NCI-H69 (cell line): ENCODE results near the gene BCAT1.
"Not testable (repeated sequence)": the region's sequence is repeated elsewhere in the genome, so short reads cannot be mapped to it uniquely, and the experiment has no call there.

Experiments used
- DNase-seq: peaks from one replicate; lab custom pipeline; 2025; lab: John Stamatoyannopoulos, UW

BCAT1 gene

DNA sequence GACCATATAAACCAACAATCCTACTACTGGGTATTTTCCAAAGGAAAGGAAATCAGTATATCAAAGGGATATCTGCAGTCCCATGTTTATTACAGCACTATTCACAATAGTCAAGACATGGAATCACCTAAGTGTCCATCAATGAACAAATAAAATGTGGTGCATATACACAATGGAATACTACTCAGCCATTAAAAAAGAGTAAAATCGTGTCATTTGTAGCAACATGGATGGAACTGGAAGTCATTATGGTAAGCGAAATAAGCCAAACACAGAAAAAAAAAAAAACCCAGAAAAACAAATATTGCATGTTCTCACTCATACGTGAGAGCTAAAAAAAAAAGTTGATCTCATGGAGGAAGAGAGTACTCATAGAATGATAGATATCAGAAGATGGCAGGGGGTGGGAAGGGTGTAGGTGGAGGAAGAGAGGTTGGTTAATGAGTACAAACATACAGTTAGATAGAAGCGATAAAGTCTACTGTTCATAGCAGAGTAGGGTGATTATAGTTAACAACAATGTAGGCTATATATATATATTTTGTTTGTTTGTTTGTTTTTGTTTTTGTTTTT lies 49.3 kb downstream of the BCAT1 start:
- DNase-seq: no peak

DNA sequence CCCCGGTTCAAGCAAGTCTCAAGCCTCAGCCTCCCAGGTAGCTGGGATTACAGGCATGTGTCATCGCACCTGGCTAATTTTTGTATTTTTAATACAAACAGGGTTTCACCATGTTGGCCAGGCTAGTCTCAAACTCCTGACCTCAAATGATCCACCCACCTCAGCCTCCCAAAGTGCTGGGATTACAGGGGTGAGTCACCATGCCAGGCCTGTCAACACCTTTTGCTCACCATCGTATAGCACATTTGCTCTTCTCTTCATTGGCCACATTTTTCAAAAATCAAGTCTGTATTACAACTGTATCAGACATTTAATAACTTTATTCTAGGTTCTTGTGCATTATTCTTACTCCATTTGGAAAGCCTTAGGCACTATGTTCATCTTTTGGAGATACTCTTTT lies 50.3 kb downstream of the BCAT1 start:
- no peak for DNase-seq

DNA sequence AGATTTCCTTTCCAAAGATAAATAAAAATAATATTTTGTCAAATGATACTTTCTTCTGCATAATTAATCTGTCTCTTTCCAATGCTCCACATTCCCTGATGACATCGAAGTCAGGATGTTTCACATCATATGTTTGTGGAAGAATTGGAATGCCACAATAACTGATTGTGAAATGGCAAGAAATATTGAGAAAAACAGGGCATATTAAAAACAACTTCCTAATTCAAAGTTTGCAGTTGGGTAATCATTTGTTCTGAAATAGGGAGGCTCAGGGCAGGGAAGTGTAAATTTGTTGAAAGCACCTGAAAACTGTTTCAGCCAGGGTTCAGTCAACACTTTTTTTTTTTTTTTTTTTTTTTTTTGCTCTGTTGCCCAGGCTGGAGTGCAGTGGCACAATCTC lies 50.7 kb downstream of the BCAT1 start:
- DNase-seq: no peak

DNA sequence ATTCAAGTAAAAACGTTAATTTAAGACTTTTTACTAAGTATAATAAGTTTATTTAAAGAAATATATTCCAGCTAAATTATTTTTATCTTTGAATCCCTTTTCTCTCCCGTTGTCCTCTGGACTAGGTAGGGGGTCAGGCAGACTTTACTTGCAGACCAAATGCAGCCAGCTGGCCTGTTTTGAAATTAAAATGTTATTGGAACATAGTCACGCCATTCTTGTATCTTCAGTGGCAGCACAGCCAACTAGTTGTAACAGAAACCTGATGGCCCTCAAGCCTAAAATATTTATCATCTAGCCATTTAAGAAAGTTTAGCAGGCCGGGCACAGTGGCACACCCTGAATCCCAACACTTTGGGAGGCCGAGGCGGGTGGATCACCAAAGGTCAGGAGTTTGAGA lies 52.7 kb downstream of the BCAT1 start:
- DNase-seq: no peak

DNA sequence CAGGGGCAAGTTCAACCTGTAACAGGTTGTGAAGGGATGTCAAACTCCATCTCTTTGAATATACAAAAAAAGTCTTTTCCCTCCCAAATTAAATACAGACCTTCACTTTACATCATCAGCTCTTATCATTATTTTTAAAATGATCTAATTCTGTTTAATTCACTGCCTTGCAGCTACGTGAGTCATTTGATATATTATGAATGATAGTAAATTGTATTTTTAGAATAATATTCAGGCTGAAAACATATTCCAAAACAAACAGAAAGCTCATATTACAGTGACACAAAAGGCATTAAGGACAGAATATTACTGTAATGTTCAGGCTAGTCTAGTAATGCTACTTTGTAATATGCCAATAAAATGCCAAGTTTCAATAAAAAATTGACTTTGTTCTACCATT lies 53.3 kb downstream of the BCAT1 start:
- no peak for DNase-seq

DNA sequence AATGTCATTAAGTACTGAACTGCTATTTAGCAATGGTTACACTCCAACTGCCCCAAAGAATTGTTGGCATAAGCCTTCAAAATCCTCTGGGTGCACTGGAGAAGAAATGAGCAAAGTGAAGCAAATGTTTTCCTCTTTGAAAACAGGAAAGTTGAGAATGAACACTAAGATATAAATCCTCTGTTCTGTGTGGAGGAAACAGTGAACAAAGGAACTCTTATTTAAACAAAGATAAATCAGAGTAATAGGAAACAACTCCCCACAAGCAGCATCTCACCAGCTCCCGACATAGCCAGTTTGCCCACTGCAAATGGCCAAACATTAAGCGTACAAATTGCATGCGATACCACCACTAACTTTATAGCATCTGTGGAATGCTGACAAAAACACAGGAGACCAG lies 54.0 kb downstream of the BCAT1 start:
- no peak for DNase-seq

DNA sequence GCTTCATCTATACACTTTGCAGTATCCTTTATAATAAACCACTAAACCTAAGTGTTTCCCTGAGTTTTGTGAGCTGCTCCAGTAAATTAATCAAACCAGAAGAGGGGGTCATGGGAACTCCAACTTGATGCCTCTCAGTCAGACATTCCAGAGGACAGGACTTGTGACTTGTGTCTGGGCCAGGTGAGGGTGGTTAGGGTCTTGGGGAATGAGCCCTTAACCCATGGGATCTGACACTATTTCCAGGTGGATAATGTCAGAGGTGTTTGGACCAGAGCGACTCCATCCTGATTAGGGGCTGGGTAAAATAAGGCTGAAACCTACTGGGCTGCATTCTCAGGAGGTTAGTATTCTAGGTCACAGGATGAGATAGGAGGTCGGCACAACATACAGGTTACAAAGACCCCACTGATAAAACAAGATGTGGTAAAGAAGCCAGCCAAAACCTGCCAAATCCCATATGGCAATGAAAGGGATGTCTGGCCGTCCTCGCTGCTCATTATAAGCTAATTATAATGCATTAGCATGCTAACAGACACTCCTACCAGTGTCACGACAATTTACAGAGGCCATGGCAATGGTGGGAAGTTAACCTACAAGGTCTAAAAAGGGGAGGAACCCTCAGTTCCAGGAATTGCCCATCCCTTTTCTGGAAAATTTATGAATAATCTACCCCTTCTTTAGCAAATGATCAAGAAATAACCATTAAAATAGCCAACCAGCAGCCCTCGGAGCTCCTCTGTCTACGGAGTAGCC lies 58.7 kb downstream of the BCAT1 start:
- peak; percentile 26 for DNase-seq

DNA sequence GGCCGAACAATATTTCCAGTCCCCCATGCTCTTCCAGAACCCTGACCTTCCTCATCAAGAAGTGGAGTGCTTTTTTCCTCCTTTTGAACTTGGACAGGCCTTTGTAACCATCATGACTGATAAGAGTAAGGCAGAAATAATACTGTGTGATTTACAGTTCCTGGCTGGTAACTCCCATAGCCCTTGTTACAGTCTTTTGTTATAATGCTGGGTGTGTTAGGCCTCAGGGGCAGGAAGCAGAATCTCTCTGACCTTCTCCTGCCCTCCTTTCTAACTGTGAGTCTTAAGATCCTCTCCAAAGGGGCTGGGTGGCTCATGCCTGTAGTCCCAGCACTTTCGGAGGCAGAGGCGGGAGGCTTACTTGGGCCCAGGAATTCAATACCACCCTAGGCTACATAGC lies 59.5 kb downstream of the BCAT1 start:
- DNase-seq: peak; percentile 6

DNA sequence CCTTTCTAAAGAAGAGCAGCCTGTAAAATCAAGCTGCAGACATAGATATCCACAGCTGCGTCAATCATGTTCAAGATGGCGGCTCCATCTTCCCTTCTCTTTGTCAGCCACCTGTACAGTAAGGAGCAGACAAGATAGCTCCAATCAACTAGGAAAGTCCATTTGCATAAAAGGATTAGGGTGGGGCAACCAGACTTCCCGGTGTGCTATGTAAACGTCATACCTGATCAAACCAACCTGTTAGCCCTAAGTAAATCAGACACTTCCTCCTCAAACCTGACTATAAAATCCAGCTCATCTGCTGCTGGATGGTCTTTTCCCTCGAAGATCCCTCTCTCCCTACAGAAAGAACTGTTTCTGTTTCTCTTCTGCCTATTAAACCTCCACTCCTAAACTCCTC lies 60.1 kb downstream of the BCAT1 start:
- peak; percentile 61 for DNase-seq

DNA sequence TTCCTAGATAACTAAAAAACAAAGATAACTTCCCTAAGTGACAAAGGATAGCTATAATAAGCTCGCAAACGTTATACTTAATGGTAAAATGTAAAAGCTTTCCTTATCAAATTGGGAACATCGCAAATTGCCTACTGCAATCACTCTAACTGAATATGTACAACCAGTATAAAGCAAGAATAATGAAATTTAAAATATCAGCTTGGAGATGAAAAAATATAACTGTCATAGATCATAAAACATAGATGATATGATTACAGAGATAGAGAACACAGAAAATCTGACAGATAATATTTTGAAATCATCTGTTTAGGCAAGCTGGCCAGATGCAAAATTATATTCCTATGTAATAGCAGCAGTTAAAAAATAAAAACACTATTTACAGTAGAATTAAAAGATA lies 64.0 kb downstream of the BCAT1 start:
- DNase-seq: no peak

DNA sequence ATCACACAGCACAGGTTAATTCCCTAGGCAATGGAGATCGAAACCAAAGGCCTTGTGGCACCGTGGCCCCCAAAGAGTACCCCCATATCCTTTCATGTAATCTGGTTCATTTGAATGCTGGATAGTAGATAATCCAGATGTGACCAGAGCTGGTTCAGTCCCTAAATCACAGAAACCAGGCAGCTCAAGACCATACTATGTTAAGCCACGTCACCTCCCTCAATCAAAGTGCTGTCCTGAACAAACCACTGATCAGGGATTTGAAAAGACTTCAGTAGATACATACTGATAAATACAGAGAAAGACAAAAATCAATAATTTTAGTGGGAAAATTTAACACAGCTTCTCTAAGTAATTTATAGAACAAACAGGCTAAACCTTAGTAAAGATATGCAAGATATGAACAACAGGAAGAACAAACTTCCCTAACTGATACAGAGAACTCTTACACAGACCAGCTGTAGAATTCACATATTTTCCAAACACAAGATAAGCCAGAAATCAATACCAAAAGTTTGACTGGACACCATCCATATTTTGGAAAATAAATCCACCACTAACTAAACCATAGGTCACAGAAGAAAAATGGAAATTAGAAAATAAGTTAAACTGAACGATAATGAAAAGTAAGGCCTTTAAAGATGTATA lies 67.1 kb downstream of the BCAT1 start:
- no peak for DNase-seq

DNA sequence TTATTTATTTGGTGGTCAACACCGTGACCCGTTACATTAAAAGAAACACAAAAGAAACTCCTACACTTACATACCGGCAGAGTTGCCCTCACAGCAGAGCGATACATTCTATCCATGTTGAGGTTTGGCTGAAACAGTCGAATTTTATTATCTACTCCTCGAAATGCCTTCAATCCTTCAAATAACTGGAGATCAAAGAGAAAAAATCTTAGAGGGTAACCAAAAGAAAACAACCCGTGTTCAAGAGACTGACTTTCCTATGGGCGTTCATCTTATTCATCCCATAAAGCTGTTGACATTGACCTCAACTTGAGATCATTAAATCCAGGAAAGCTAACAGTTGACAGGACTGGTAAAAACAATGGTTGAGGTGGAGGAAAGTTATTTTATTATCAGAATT lies 67.7 kb downstream of the BCAT1 start:
- DNase-seq: no peak

DNA sequence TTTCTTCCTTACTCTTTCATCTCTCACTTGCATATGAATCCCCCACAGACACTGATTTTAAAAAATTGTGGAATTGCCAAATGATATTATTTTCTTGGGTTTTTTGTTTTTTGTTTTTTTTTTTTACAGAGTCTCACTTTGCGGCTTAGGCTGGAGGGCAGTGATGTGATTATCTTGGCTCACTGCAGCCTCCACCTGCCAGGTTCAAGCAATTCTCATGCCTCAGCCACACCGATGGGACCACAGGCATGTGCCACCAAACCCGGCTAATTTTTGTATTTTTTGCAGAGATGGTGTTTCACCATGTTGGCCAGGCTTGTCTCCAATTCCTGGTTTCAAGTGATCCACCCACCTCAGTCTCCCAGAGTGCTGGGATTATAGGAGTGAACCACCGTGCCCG lies 68.2 kb downstream of the BCAT1 start:
- no peak for DNase-seq

DNA sequence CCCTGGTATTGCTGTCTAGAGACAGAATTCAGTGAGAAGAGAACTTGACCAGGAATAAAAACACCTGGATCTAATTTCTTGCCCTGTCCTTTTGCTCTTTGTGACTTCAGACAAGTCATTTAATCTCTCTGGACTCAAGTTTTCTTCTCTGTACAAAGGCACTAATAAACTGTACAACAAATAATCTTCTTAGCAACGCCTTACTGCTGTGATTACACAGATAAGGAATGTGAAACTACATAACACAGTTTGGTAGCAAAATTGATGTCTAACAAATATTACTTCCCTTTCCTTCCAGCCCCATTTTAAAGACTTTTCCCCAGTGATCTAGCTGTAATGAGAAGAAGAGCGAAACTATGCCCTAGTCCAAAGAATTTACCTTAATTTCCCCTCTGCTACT lies 69.3 kb downstream of the BCAT1 start:
- no peak for DNase-seq

DNA sequence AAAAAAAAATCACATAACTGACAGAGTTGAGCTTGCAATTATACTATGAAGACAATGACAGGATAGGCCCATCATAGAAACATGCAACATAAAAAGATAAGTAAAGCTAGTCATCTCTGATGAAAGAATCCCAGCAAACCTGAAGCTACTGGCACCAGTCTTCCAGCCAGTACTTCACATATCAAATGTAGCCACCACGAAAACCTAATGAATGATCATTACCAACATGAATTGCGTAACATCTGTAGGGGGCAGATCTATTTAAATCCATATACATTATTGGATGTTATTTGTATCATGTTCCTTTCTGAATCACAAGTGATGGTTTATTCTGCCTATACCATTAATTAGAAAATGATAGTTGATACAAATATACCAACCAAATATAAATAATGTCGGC lies 73.9 kb downstream of the BCAT1 start:
- no peak for DNase-seq

DNA sequence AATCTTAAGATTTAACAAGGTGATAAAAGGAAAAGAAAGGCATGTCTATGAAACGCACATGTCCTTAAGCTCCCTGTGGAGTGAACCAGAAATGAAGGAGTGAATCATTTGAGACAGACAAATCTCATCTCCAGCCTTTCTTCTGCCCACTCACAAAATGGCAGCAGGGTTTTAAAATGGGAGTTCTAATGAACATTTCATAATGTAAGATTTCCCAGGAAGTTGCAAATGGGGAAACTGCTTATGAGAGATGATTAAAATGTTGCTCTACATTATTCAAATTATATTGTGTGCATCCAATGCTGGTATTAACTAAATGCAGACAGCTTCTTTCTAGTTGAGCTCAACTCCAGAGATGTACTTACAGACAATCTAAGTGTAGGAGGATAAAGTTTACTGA lies 76.7 kb downstream of the BCAT1 start:
- no peak for DNase-seq

DNA sequence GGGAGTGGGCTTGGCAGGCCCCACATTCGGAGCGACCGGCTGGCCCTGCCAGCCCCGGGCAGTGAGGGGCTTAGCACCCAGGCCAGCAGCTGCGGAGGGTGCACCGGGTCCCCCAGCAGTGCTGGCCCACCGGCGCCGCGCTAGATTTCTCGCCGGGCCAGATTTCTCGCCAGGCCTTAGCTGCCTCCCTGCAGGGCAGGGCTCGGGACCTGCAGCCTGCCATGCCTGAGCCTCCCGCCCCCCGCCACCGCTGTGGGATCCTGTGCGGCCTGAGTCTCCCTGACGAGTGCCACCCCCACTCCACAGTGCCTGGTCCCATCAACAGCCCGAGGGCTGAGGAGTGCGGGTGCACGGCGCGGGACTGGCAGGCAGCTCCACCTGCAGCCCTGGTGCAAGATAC lies 82.8 kb downstream of the BCAT1 start:
- DNase-seq: not testable (repeated sequence)

DNA sequence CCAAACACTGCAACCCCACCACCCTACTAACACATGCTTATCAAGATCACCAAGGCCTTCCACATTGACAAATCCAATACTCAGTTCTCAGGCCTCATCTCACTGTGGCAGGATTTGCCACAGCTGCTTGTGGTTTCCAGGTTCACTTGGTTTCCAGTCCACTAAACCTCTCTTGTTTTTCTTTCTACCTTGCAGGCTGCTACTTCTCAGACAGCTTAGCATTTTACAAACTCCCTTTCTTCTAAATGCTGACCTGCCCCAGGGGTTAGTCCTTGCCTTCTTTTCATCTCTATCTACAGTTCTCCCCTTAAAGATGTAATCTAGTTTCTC lies 84.1 kb downstream of the BCAT1 start:
- DNase-seq: no peak

DNA sequence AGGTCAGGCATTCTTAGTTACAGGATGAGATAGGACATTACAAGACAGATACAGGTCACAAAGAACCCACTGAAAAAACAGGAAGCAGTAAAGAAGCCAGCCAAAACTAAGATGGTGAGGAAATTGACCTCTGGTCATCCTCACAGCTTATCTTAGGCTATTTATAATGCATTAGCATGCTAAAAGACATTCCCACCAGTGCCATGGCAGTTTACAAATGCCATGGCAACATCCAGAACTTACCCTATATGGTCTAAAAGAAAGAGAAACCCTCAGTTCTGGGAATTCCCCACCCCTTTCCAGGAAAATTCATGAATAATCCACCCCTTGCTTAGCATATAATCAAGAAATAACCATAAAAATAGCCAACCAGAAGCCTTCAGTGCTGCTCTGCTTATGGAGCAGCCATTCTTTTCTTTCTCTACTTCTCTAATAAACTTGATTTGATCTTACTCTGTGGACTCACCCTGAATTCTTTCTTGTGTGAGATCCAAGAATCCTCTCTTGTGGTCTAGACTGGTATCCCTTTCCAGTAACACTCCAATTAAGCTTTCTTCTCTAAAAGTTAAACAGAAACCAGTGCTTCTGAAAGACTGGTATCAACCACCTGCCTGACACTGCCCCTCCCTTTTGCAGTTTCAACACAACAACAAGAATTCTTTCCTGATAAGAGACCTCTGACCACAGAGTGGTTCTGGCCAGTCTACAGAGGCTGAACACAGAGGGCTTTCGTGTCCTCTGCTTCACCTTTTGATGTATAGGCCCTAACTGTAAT lies 86.9 kb downstream of the BCAT1 start:
- no peak for DNase-seq

DNA sequence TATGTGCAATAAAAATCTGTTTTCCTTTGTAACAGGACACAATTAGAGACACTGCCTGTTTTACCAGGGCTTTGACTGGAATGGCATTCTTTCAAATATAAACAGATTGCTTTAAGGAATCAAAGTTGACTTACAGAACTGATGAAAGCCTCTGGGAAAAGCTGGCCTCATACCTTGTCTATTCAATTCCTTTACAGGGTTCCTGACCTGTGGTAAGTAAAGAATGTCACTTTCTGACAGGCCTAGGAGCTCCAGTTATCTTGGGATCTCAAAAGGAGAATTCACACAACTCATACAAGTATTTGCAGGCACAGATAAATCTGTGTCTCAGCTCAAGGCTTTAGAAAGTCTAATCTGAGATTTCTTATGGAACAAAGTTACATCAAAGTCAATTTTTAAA lies 88.4 kb downstream of the BCAT1 start:
- no peak for DNase-seq

DNA sequence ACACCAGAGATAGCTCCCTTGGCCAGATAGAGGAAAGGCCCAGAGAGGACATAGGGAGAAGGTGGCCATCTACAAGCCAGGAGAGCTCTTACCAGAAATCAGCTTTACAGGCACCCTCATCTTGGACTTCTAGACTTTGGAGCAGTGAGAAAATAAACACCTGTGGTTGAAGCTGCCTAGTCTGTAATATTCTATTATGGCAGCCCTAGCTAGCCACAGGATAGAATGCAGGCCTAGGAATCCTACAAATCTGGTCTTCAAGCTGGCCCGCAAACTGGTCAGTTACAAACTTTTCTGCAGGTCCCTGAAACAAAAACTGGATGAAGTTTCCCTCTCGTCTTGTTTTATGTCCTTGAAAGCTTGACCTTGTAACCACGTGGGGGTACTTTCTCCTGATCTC lies 92.4 kb downstream of the BCAT1 start:
- DNase-seq: no peak

DNA sequence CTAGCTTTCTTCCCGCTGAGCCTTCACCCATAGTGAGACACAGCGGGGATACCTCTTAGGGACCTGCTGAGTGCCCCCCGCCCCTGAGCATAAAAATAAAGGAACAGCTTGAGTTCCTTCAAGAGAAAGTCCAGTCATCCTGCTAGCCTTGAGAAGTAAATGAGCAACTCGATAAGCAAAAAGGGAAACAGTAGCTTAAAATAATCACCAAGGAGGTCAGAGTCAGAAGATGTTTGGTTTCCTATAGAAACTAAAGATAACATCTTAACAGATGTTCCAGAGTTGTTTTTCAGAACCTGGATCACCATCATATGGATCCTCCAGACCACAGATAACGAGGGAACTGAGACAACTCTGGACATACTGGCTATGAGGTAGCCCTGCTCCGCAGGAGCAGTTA lies 94.0 kb downstream of the BCAT1 start:
- no peak for DNase-seq

DNA sequence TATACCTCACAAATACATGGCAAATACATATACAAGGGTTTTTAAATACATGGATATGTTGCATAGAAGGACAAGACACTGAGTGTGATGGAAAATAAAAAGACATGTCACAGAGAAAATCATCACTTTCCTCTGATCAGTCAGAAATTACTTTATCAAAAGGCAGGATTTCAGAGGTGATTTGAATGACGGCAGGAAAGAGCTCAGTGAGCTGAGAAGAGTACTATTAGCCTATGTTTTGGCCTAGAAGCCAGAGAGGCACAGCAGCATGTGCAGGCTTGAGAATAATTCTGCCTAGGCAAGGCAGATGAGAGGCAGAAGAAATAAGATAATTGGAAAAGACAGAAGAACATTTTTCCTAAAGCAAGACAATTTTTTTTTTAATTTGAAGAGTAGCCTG lies 94.9 kb downstream of the BCAT1 start:
- DNase-seq: peak; percentile 10
